D341Med (cell line): ENCODE measurements around the gene MCUB.
A peak's percentile ranks its signal among the peaks of the same experiment; 100 is the strongest.

Experiments used
- DNase-seq: peaks from one replicate; pipeline ENCODE4 v3.0.0; 2012; ENCODE audit warnings: low spot score

Gene MCUB

DNA sequence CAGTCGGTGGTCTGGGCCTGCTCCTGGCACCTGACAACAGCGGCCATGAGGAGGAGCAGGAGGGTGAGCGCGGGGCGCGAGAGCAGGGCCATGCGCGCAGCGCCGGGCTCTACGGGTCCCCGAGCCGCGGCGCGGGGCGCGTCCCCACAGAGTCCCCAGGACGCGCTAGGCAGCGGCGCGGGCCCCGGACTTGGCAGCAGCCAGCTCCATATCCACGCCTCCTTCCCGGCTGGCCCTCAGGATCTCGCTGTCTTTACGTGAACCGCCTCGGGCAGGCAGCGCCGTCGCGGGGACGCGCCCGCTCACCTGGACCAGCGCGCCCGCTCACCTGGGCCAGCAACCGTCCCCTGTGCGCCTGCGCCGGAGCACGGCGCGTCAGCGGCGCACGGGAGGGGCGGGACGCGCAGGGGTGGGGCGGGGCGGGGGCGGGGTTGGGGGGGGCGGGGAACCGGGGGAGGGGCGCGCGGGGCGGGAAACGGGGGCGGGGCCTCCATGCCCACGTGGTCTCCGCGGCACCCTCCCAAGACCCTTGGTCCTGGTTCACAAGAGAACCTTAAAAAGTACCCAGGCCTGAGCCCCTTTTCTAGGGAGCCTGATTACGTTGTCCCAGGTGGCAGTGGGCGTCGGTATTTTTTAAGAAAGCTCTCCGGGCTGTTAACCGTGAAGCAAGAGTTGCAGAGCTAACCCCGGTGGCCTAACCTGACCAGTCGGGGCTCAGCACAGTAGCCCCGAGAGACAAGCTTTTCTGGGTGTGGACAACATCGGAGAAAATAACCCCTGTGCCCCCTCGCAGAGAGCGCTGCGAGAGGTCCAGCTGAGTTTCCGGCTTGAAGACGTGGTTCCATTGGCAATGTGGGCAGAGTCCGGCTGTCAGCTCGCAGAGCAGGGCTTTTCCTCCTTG lies 169.9 kb downstream of the MCUB start, which contains the start of gene PLA2G12A:
TSS of gene PLA2G12A (minus strand) at position 353 of the 901 bp plus-strand sequence. CDS start at position 92, 261 bp downstream.
- peak; percentile 96 for DNase-seq

DNA sequence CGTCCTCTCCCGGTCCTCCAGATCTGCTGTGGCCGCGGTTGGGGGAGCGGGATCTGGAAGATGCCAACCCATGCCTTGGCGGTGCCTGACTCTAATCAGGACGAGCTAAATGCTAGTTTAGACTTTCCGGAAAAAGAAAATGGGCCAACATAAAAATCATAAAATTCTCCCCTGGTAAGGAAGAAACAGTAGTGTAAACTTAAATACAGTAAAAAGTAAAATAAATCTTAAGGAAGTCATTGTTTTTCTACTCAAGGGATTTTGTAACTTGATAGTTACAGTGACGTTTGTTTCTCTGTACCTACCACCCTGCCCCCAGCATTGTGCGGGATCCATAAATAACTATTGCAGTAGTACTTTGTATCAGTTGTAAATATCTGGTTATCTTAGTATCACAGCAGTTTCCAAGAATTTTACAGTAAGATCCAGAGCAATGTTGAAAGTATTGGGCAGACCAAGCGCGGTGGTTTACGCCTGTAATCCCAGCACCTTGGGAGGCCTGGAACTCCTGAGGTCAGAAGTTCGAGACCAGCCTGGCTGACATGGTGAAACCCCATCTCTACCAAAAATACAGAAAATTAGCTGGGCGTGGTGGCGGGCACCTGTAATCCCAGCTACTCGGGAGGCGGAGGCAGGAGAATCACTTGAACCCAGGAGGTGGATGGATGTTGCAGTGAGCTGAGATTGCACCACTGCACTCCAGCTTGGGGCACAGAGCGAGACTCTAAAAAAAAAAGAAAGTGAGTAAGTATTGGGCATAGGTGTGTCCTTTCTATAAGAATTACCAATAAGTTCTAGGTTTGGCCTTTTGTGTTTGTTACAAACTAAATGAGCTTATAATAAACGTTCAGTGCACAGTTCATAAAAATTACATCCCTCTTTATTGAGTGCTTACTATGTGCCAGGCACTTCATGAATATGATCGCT lies 170.8 kb downstream of the MCUB start:
- DNase-seq, result no peak

DNA sequence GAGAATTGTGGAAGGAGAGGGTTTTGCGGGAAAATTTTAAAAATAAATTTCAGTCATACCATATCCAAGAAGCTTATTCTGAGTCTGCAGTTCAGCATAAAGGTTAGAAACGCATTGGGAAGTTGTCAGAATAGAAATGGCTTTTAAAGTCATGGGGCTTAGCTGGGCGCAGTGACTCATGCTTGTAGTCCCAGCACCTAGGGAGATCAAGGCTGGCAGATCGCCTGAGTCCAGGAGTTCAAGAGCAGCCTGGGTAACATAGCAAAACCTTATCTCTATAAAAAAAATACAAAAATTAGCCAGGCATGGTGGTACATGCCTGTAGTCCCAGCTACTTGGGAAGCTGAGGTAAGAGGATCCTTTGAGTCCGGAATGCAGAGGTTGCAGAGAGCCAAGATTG lies 173.7 kb downstream of the MCUB start:
- DNase-seq, result no peak

DNA sequence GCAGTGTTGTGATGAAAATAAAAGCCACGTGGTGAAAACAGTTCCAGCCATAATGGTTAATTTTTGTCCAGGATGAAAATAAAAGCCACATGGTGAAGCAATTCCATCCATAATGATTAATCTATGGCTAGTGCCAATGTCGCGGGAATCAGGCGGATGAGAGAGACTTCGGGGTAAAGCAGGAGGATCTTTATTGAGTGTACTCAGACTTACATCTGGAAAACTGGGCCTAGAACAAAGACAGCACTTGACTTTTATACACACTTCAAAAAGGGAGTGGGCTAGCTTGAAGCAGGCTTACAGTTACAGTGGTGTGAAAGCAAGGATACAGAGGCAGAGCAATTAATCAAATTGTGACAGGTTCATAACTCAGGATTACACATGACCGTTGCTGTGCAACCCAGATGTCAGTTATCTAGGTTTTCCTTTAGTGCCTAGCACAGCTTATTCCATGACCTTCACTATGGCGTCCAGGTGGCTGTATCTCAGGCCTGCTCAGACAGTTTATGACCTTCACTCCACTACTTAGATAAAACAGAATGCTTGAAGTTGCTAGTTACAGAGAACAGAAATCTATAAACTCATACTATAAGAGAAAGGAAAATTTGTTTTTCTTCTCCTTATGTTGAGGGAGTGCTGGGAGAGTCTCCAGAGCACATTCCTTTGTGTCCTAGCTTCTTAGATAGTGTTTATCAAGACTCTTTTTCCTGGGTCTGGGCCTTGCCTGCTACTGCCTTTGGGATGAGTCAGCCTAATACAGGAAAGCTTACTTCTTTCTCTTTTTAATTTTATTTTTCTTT lies 175.7 kb downstream of the MCUB start:
- DNase-seq, result no peak
